ENCODE measurements around the gene CTBP2. TPM values are rescaled to one million over a fixed set of nuclear protein-coding genes. Genes with fewer than 3 reads are reported as not detected.

CTBP2 gene
- total RNA-seq, 1 experiment from 2014 or later, result 212 TPM

DNA sequence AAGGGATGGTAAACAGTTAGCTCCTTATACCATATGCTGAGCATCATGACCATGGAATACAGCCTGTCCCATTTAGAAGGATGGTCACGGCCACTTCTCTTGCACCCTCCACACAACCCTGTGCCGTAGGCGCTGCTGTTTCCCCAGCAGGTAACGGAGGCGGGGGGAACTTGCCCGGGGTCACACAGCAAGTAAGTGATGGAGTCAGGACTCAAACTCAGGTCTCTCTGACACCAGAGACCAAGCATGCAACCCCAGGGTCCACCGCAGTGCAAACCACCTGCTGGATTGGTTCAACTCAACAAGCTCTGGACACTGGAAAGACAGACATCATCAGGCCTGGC lies 146.9 kb downstream of the CTBP2 start:
- Histone ChIP-seq H3K14ac (ENCODE audit: insufficient read depth, low read length) (no peak overlapping the region), H4K20me1 (ENCODE audit: control insufficient read depth, insufficient read depth, insufficient read length) (no peaks in the 10 kb centered on the region), H3K9ac (ENCODE audit: extremely low read depth, insufficient read length, low read length) (no peak overlapping the region), H4K5ac (ENCODE audit: insufficient read length, low read depth, low read length) (no peak overlapping the region), H3K79me1 (ENCODE audit: insufficient read depth, low read depth, low read length, poor library complexity, severe bottlenecking) (peaks cover 8% of the 10 kb centered on the region), H3K79me2 (ENCODE audit: insufficient read depth, low read length) (peaks cover 31% of the 10 kb centered on the region; the same call in 1 of the 2 replicates), H2BK5ac (ENCODE audit: insufficient read length, low read length) (no peak overlapping the region), H2AFZ (ENCODE audit: low read length) (no peak overlapping the region), H3K4me2 (ENCODE audit: insufficient read depth, insufficient read length, low read length) (no peak overlapping the region), H2AK5ac (ENCODE audit: insufficient read length, low read length) (no peak overlapping the region), H2BK20ac (ENCODE audit: low read depth, low read length, poor library complexity, severe bottlenecking) (no peak overlapping the region), H4K91ac (ENCODE audit: insufficient read length, low read depth, low read length) (no peak overlapping the region), H2BK15ac (ENCODE audit: low read depth, low read length) (no peak overlapping the region), H3K9me3 (ENCODE audit: control insufficient read depth, low read depth, low read length) (no peaks in the 10 kb centered on the region), H3K4ac (ENCODE audit: low read depth, low read length) (no peak overlapping the region), H3K4me1 (ENCODE audit: insufficient read depth, low read length) (no peaks in the 10 kb centered on the region; the same call in 1 of the 2 replicates), H3T11ph (ENCODE audit: low read length) (no peak overlapping the region), H3K56ac (ENCODE audit: insufficient read length, low read depth, low read length) (no peak overlapping the region), H3K23ac (ENCODE audit: insufficient read length, low read depth, low read length) (no peak overlapping the region), H3K27ac (ENCODE audit: insufficient read length, low read depth, low read length) (no peak overlapping the region), H3K27me3 (ENCODE audit: insufficient read depth, low read length) (no peaks in the 10 kb centered on the region), H4K8ac (replicated peaks; ENCODE audit: insufficient read length, low read depth, low read length) (no peak overlapping the region), H2BK120ac (ENCODE audit: low read depth, low read length, poor library complexity, severe bottlenecking) (no peak overlapping the region), H3K23me2 (ENCODE audit: insufficient read length, low read depth, low read length, poor library complexity, severe bottlenecking) (no peaks in the 10 kb centered on the region), H2BK12ac (ENCODE audit: insufficient read length, low read depth, low read length) (no peak overlapping the region), H3K18ac (ENCODE audit: insufficient read length, low read depth, low read length) (no peak overlapping the region)
- Mint-ChIP-seq H3K4me1 (peaks cover 42 to 51% of the 10 kb centered on the region in 2 experiments), H3K27me3 (ENCODE audit: low read depth) (no peaks in the 10 kb centered on the region; the same call in 1 of the 2 replicates), H3K9me3 (no peaks in the 10 kb centered on the region; a peak in 1 of 5 replicates), H3K36me3 (ENCODE audit: insufficient read depth in 1 of 3, low read depth in 3 of 3) (peaks cover 31 to 70% (median 53%) of the 10 kb centered on the region in 3 experiments), H3K27ac (peak overlapping the region in 2 of 3 experiments; percentile 15 to 45; a peak in 2 of 7 replicates), H3K4me3 (no peak overlapping the region)
- DNase-seq, result no peak
- WGBS (ENCODE audit: extremely low coverage, insufficient read length, low lambda C conversion rate), result no CpG with 5 or more reads among the region's 7 CpGs
- TF ChIP-seq, protein P1, sequence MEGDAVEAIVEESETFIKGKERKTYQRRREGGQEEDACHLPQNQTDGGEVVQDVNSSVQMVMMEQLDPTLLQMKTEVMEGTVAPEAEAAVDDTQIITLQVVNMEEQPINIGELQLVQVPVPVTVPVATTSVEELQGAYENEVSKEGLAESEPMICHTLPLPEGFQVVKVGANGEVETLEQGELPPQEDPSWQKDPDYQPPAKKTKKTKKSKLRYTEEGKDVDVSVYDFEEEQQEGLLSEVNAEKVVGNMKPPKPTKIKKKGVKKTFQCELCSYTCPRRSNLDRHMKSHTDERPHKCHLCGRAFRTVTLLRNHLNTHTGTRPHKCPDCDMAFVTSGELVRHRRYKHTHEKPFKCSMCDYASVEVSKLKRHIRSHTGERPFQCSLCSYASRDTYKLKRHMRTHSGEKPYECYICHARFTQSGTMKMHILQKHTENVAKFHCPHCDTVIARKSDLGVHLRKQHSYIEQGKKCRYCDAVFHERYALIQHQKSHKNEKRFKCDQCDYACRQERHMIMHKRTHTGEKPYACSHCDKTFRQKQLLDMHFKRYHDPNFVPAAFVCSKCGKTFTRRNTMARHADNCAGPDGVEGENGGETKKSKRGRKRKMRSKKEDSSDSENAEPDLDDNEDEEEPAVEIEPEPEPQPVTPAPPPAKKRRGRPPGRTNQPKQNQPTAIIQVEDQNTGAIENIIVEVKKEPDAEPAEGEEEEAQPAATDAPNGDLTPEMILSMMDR (conservative IDR thresholded peaks at IDR 0.05), result no peak
